HEK293 (cell line): ENCODE results near the gene ACVR1.
A peak's percentile ranks its signal among the peaks of the same experiment; 100 is the strongest.

Source experiments
- CTCF ChIA-PET: fragments of 350-600 bp; formaldehyde crosslinking; extraction: SDS; loops from one replicate; lab custom pipeline; 2021; ENCODE audit warnings: antibody characterized with exemption; lab: Yijun Ruan, JAX
- POLR2A ChIA-PET: fragments of 300-600 bp; formaldehyde crosslinking; extraction: SDS; loops from one replicate; lab custom pipeline; 2020; ENCODE audit warnings: antibody characterized with exemption, inconsistent platforms; lab: Yijun Ruan, JAX
- H3K27ac ChIP-seq: fragments of 200-500 bp; sonication (Bioruptor generic); 2 replicates; pipeline ENCODE4 v1.5.1; 2014; ENCODE audit warnings: low read depth, low read length, control low read depth, inconsistent platforms; ENCODE audit errors: extremely low read depth
- H3K36me3 ChIP-seq, 2 experiments: fragments of 200-500 bp in 1 of 2; sonication (Bioruptor generic) in 1 of 2; 1 replicate in 1 of 2; 2 replicates in 1 of 2; pipeline ENCODE4 v1.5.1; 2014 to 2017; ENCODE audit warnings: inconsistent platforms in 2 of 2, low read length in 2 of 2; ENCODE audit not compliant: control insufficient read depth in 2 of 2, insufficient read depth in 1 of 2
- H3K4me1 ChIP-seq: fragments of 200-500 bp; sonication (Bioruptor generic); 2 replicates; pipeline ENCODE4 v1.5.1; 2014; ENCODE audit warnings: mild to moderate bottlenecking, low read length, inconsistent platforms; ENCODE audit not compliant: control insufficient read depth, insufficient read depth
- H3K4me3 ChIP-seq: 2 replicates; pipeline ENCODE4 v1.5.1; 2011; ENCODE audit warnings: low read depth, mild to moderate bottlenecking, control low read depth, low read length, moderate library complexity
- H3K9me3 ChIP-seq: fragments of 200-500 bp; sonication (Bioruptor generic); 2 replicates; pipeline ENCODE4 v1.5.1; 2014; ENCODE audit warnings: low read depth, low read length, inconsistent platforms; ENCODE audit not compliant: control insufficient read depth, insufficient read depth
- WT1 ChIP-seq: fragments of 450-650 bp; formaldehyde crosslinking; IDR thresholded peaks from 2 replicates; pipeline ENCODE4 v1.5.1; 2016; ENCODE audit warnings: missing biosample characterization, missing genetic modification characterization
- ZBTB20 ChIP-seq: fragments of 450-650 bp; formaldehyde crosslinking; IDR thresholded peaks from 2 replicates; pipeline ENCODE4 v1.5.1; 2016; ENCODE audit warnings: missing biosample characterization, missing genetic modification characterization
- ZBTB48 ChIP-seq: fragments of 450-650 bp; formaldehyde crosslinking; IDR thresholded peaks from 2 replicates; pipeline ENCODE4 v1.5.1; 2016; ENCODE audit warnings: missing biosample characterization, missing genetic modification characterization
- ZEB2 ChIP-seq: fragments of 450-650 bp; formaldehyde crosslinking; IDR thresholded peaks from 2 replicates; pipeline ENCODE4 v1.5.1; 2016; ENCODE audit warnings: missing biosample characterization, missing genetic modification characterization
- ZNF10 ChIP-seq: fragments of 450-650 bp; formaldehyde crosslinking; IDR thresholded peaks from 2 replicates; pipeline ENCODE4 v1.5.1; 2017; ENCODE audit warnings: missing biosample characterization, missing genetic modification characterization
- ZNF394 ChIP-seq: fragments of 450-650 bp; formaldehyde crosslinking; IDR thresholded peaks from 2 replicates; pipeline ENCODE4 v1.5.1; 2016; ENCODE audit warnings: missing biosample characterization, missing genetic modification characterization, mild to moderate bottlenecking, moderate library complexity, borderline replicate concordance
- ZNF48 ChIP-seq: fragments of 450-650 bp; formaldehyde crosslinking; IDR thresholded peaks from 2 replicates; pipeline ENCODE4 v1.5.1; 2016; ENCODE audit warnings: missing biosample characterization, missing genetic modification characterization
- ZNF510 ChIP-seq: fragments of 450-650 bp; formaldehyde crosslinking; IDR thresholded peaks from 2 replicates; pipeline ENCODE4 v1.5.1; 2018; ENCODE audit warnings: mild to moderate bottlenecking, missing genetic modification characterization, missing biosample characterization; ENCODE audit not compliant: insufficient replicate concordance
- ZNF707 ChIP-seq: fragments of 450-650 bp; formaldehyde crosslinking; IDR thresholded peaks from 2 replicates; pipeline ENCODE4 v1.5.1; 2016; ENCODE audit warnings: missing biosample characterization, missing genetic modification characterization
- ZNF747 ChIP-seq: fragments of 450-650 bp; formaldehyde crosslinking; IDR thresholded peaks from 2 replicates; pipeline ENCODE4 v1.5.1; 2016; ENCODE audit warnings: missing biosample characterization, missing genetic modification characterization
- TF ChIP-seq, protein P1 (sequence below): fragments of 450-650 bp; formaldehyde crosslinking; IDR thresholded peaks from 2 replicates; pipeline ENCODE4 v1.5.1; 2017; ENCODE audit warnings: missing biosample characterization, missing genetic modification characterization
- TF ChIP-seq, protein P2 (sequence below): fragments of 450-650 bp; formaldehyde crosslinking; IDR thresholded peaks from 2 replicates; pipeline ENCODE4 v1.5.1; 2016; ENCODE audit warnings: missing biosample characterization, missing genetic modification characterization

The ACVR1 gene

DNA sequence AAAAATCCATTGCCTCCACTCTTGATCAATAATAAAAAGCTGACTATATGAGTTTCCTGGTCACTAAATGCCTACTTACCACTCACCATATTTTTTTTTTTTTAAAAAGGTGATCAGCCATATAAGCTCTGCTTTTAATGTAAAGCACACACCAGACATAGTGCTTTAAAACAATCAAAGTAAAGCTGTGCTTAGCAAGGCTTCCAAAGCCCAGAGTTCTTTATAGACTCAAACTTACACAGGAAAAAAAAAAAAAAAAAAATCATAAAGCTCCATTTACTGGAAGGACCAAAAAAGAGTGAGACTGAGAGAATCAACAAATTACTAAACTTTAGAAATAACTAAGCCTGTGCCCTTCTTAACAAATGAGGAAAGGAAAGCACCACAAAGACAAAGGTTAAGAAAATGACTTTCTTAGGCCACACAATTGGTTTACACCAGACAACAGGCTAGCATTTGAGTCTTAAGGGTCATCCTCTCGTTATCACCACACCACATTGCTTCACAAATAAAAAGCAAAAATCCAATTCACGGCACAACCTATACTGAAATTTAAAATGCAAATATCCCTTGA, 11.2 kb downstream of the ACVR1 start (continued):
- no peak for TF ChIP-seq ZNF707 (tag by site-specific recombination)
- TF ChIP-seq ZBTB48 (tag by site-specific recombination) = no peak
- TF ChIP-seq ZNF394 (tag by site-specific recombination) = no peak
- no peak for TF ChIP-seq ZNF510 (tag by site-specific recombination)

DNA sequence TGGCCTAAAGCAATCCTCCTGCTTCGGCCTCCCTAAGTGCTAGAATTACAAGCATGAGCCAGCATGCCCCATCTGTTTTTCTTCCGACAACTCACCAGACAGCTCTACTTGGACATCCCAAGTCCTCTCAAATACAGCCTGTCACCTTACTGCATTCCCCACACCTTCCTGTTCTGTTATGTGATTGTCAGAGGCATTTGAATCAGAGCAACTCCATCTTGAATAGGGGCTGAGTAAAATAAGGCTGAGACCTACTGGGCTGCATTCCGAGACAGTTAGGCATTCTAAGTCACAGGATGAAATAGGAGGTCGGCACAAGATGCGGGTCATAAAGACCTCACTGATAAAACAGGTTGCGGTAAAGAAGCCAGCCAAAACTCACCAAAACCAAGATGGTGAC, 17.3 kb downstream of the ACVR1 start:
- TF ChIP-seq ZNF48 (tag by site-specific recombination) = no peak
- no peak for TF ChIP-seq ZNF747 (tag by site-specific recombination)
- TF ChIP-seq ZNF10 (tag by site-specific recombination) = no peak
- ChIA-PET CTCF (no interaction called here), POLR2A (no interaction called here)
- 0 out of 2 replicates have a peak, but pooled peaks cover 3% of the 10 kb centered on the region for H3K4me1 ChIP-seq
- no peaks in the 10 kb centered on the region for H3K9me3 ChIP-seq
- H3K4me3 ChIP-seq = no peak overlapping the region
- H3K36me3 ChIP-seq = no peaks in the 10 kb centered on the region; a peak in 1 of 3 replicates
- no peak overlapping the region for H3K27ac ChIP-seq

DNA sequence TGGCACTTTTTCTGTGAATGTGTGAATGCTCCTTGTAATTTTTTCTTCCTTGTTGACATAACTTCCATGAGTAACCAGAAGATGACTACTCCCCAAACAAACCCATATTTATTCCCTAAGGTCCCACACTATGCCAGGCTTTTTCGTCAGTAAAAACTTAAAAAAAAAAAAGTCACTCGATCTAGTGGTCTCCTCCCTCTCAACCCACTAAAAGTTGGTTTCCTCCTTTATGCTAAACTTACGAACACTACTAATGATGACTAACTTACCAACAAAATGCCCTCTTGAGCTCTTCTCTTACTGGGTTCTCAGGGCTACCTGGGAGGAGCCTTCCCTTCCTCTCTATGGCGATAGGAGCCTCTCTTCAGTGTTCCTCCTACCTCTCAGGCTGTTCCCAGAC, 18.2 kb downstream of the ACVR1 start:
- Histone ChIP-seq H3K36me3 (no peaks in the 10 kb centered on the region), H3K9me3 (no peaks in the 10 kb centered on the region), H3K4me1 (peaks cover 7% of the 10 kb centered on the region; the same call in 1 of the 2 replicates), H3K4me3 (no peak overlapping the region), H3K27ac (no peak overlapping the region)
- POLR2A ChIA-PET = interaction anchor here (0.6 kb wide), 1 partner anchor 574 kb away, joined by 3 read pairs; no protein-coding TSS in a partner anchor
- CTCF ChIA-PET = no interaction called here
- TF ChIP-seq, protein P1, sequence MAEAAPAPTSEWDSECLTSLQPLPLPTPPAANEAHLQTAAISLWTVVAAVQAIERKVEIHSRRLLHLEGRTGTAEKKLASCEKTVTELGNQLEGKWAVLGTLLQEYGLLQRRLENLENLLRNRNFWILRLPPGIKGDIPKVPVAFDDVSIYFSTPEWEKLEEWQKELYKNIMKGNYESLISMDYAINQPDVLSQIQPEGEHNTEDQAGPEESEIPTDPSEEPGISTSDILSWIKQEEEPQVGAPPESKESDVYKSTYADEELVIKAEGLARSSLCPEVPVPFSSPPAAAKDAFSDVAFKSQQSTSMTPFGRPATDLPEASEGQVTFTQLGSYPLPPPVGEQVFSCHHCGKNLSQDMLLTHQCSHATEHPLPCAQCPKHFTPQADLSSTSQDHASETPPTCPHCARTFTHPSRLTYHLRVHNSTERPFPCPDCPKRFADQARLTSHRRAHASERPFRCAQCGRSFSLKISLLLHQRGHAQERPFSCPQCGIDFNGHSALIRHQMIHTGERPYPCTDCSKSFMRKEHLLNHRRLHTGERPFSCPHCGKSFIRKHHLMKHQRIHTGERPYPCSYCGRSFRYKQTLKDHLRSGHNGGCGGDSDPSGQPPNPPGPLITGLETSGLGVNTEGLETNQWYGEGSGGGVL (tag by site-specific recombination) = no peak
- TF ChIP-seq WT1 (tag by site-specific recombination) = peak; percentile 36; the same call in 1 of the 2 replicates

DNA sequence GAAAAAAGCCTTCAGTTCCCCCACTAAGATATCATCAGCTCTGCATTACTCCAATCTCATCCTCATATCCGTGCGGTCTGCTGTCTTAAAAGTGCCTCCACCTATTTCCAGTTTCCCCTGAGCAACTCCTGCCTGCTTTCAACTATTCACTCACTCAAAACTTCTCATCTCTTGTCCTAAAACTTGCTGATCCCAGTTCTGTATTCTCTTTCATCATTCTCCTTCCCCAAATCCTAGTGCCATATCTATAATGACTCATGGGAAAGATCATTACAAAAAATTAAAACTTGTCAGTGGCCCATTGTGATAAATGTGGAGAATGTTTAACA, 20.0 kb downstream of the ACVR1 start:
- CTCF ChIA-PET = interaction anchor here (0.7 to 1.5 kb wide), 2 partner anchors 10 to 77 kb away, joined by 3 read pairs; no protein-coding TSS in a partner anchor

More for the DNA sequence above, 20.0 kb downstream of the ACVR1 start:
- POLR2A ChIA-PET = no interaction called here
- Histone ChIP-seq H3K4me1 (peaks cover 4% of the 10 kb centered on the region; the same call in 1 of the 2 replicates), H3K36me3 (no peaks in the 10 kb centered on the region), H3K27ac (no peak overlapping the region; the same call in 1 of the 2 replicates), H3K4me3 (no peak overlapping the region), H3K9me3 (no peaks in the 10 kb centered on the region)
- TF ChIP-seq, protein P2, sequence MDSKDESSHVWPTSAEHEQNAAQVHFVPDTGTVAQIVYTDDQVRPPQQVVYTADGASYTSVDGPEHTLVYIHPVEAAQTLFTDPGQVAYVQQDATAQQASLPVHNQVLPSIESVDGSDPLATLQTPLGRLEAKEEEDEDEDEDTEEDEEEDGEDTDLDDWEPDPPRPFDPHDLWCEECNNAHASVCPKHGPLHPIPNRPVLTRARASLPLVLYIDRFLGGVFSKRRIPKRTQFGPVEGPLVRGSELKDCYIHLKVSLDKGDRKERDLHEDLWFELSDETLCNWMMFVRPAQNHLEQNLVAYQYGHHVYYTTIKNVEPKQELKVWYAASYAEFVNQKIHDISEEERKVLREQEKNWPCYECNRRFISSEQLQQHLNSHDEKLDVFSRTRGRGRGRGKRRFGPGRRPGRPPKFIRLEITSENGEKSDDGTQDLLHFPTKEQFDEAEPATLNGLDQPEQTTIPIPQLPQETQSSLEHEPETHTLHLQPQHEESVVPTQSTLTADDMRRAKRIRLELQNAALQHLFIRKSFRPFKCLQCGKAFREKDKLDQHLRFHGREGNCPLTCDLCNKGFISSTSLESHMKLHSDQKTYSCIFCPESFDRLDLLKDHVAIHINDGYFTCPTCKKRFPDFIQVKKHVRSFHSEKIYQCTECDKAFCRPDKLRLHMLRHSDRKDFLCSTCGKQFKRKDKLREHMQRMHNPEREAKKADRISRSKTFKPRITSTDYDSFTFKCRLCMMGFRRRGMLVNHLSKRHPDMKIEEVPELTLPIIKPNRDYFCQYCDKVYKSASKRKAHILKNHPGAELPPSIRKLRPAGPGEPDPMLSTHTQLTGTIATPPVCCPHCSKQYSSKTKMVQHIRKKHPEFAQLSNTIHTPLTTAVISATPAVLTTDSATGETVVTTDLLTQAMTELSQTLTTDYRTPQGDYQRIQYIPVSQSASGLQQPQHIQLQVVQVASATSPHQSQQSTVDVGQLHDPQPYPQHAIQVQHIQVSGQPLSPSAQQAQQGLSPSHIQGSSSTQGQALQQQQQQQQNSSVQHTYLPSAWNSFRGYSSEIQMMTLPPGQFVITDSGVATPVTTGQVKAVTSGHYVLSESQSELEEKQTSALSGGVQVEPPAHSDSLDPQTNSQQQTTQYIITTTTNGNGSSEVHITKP = 0 out of 2 replicates have a peak, but pooled peaks have one; percentile 20
- TF ChIP-seq ZBTB20 (no peak), ZEB2 (0 out of 2 replicates have a peak, but pooled peaks have one; percentile 12)
